ENCODE measurements around the gene ATXN10.

ATXN10 gene

GRCh38 chr22:45762545-45763235, 91.1 kb downstream of the ATXN10 start:
- no peak for DNase-seq

- no peak for DNase-seq
Observed at GRCh38 chr22:45763236-45763624, 91.6 kb downstream of the ATXN10 start.

- DNase-seq, result no peak
Observed at GRCh38 chr22:45768490-45768889, 96.9 kb downstream of the ATXN10 start.

GRCh38 chr22:45769569-45770210, 98.1 kb downstream of the ATXN10 start:
- DNase-seq, result no peak

GRCh38 chr22:45770506-45770905, 98.9 kb downstream of the ATXN10 start:
- no peak for DNase-seq

- no peak for DNase-seq
Observed at GRCh38 chr22:45771057-45771456, 99.4 kb downstream of the ATXN10 start.

GRCh38 chr22:45771711-45772110, 100.1 kb downstream of the ATXN10 start:
- DNase-seq, result no peak

- DNase-seq, result no peak
Observed at GRCh38 chr22:45772743-45773142, 101.1 kb downstream of the ATXN10 start.

- DNase-seq, result no peak
Observed at GRCh38 chr22:45774001-45774670, 102.5 kb downstream of the ATXN10 start.

GRCh38 chr22:45775062-45775461, 103.4 kb downstream of the ATXN10 start:
- DNase-seq, result no peak

- DNase-seq, result no peak
Observed at GRCh38 chr22:45775569-45776312, 104.1 kb downstream of the ATXN10 start.

- no peak for DNase-seq
Observed at GRCh38 chr22:45776313-45776585, 104.6 kb downstream of the ATXN10 start.

- no peak for DNase-seq
Observed at GRCh38 chr22:45777046-45777851, 105.6 kb downstream of the ATXN10 start.

GRCh38 chr22:45777852-45778375, 106.3 kb downstream of the ATXN10 start:
- DNase-seq, result no peak

GRCh38 chr22:45781459-45781858, 109.8 kb downstream of the ATXN10 start:
- DNase-seq, result no peak

- DNase-seq, result no peak
Observed at GRCh38 chr22:45781966-45782365, 110.3 kb downstream of the ATXN10 start.

- no peak for DNase-seq
Observed at GRCh38 chr22:45783021-45783420, 111.4 kb downstream of the ATXN10 start.

GRCh38 chr22:45783690-45784089, 112.1 kb downstream of the ATXN10 start:
- no peak for DNase-seq

GRCh38 chr22:45784357-45785277, 113.0 kb downstream of the ATXN10 start:
- DNase-seq, result no peak

- DNase-seq, result no peak
Observed at GRCh38 chr22:45785458-45785857, 113.8 kb downstream of the ATXN10 start.

- DNase-seq, result no peak
Observed at GRCh38 chr22:45786726-45787125, 115.1 kb downstream of the ATXN10 start.
